GM21423 (cell line): ENCODE results near the gene ABLIM1.

ENCODE experiments used
- ATAC-seq: cut with Tn5 transposase; IDR thresholded peaks from one replicate; pipeline ENCODE4 v1.9.1; 2021; ENCODE audit warnings: mild to moderate bottlenecking, moderate library complexity; ENCODE audit not compliant: unreplicated experiment

The ABLIM1 gene

GRCh38 chr10:114551636-114551972 is 106.5 kb downstream of the ABLIM1 start:
- no peak for ATAC-seq

- no peak for ATAC-seq
Observed at GRCh38 chr10:114550756-114551635, 107.1 kb downstream of the ABLIM1 start.

- ATAC-seq, result no peak
Observed at GRCh38 chr10:114548662-114549061, 109.4 kb downstream of the ABLIM1 start.

DNA sequence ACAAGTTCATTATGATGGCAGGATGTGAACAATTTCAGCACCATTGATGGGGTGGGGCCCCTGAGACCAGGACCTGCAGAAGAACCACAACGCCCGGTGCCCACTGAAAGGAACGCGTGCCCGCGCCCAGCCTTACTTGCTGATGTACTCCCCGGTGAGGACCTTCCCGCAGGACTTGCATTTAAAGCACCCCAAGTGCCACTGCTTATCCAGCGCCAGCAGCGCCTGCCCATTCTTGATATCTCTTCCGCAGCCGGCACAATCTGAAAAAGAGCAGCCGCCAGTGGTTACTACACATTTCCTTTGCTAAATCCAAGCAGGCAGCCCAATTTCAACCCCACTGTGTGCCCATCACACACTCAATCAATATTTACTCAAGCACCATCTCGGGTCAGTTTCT is 110.6 kb downstream of the ABLIM1 start:
- ATAC-seq, result no peak

DNA sequence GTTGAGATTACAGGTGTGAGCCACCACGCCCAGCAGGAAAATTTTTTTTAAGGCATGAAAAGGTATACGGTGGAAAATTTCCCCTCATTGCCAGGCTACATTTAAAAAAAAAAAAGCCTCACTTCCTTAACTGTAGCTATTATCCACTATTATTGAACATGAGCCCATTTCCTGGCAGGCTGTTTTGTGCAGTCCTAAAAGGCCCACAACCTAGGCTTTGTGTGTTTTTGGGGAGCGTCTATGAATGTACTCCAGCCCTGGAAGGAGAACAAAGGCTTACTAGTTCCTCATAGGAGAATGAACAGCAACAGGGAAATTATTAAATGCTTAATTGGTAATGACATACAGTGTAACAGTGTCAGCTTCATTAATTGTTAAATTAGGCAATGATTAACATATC is 111.0 kb downstream of the ABLIM1 start:
- no peak for ATAC-seq

DNA sequence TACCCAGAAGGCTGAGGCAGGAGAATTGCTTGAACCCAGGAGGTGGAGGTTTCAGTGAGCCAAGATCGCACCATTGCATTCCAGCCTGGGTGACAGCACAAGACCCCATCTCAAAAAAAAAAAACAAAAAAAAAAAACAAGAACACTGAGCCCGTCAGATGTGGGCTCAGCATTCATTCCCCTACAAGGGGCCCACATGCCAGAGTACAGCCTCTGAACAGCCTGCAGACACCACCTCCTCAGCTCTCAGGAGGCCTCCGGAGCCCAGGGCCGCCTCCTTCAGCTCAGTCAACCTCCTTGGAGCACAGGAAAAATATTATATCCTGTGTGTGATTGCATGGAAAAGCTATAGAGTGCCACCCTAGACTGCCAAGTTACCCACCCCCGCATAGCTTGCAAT is 112.3 kb downstream of the ABLIM1 start:
- ATAC-seq, result no peak

DNA sequence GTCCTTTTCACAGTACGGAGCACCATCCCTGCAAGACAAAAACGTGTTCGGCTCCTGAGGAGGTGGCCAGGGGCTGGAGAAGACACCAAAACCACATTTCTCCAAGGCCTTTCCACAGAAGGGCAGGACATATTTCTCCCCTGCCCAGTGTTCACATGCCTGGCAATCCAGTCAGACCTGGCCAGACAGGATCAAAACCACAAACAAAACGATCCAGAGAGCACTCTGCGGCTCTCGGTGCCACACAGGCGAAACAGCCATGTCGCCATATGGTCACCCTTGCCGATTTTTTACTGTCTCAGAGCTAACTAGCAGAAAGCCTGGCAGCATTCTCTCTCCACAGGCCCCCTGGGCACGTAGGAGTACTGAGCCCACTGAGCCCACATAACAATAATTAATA is 113.0 kb downstream of the ABLIM1 start:
- ATAC-seq, result no peak

- peak; percentile 98 for ATAC-seq
Observed at GRCh38 chr10:114544045-114544659, 113.9 kb downstream of the ABLIM1 start.

- ATAC-seq, result no peak
Observed at GRCh38 chr10:114543456-114543855, 114.6 kb downstream of the ABLIM1 start.

DNA sequence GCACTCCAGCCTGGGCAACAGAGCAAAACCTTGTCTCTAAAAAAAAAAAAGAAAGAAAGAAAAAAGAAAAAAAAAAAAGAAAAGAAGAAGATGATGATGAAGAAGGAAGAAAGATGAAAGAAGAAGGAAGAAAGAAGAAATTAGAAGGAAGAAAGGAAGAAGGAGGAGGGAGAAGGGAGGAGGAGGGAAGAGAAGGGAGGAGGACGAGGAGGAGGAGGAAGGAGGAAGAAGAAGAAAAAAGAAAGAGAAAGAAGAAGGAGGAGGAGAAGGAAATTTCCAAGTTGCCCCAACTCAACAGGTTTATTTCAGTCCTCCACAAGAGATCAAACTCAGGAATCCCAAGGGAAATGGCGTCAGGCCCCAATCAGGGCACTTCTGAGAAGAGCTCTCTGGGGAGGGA is 115.7 kb downstream of the ABLIM1 start:
- ATAC-seq, result no peak

- no peak for ATAC-seq
Observed at GRCh38 chr10:114541797-114542160, 116.3 kb downstream of the ABLIM1 start.

- no peak for ATAC-seq
Observed at GRCh38 chr10:114541081-114541796, 116.8 kb downstream of the ABLIM1 start.

DNA sequence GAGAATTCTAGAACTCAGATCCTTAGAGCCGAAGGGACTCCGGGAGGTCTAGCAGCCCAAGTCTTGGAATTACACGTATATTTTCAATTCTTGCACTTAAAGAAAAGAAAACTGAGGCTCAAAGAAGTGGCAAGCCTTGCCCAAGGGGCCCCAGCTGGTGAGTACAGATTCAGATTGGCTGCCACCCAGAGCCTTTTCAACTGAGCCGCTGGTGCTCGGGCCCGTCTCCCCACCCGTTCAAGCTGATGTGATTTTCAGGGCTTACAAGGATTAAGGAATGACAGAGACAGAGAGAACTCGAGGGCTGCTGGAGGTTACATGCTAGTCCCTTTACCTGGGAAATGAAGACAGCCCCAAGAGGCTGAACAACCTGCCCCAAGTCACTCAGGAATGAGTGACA is 117.8 kb downstream of the ABLIM1 start:
- ATAC-seq, result no peak

DNA sequence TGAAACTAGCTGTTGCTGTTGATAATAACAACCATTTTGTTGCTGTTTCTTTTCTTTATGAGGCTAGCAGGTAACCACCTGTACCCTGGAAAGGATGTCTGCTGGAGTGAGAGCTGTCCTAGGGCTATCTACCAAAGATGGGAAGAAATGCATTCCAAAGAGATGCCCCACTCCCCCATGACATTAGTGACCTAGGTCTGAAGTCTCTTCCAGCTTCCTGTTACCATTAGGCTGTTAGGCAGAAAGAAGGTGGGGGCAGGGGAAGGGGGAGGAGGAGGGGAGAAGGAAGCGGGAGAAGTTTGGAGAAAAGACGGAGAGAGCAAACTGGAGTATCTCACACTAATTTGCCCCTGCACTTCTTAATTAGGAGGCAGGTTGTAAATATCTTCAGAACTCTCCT is 118.5 kb downstream of the ABLIM1 start:
- ATAC-seq, result no peak

GRCh38 chr10:114538181-114538906 is 119.7 kb downstream of the ABLIM1 start:
- ATAC-seq, result no peak

- no peak for ATAC-seq
Observed at GRCh38 chr10:114537736-114538135, 120.3 kb downstream of the ABLIM1 start.

DNA sequence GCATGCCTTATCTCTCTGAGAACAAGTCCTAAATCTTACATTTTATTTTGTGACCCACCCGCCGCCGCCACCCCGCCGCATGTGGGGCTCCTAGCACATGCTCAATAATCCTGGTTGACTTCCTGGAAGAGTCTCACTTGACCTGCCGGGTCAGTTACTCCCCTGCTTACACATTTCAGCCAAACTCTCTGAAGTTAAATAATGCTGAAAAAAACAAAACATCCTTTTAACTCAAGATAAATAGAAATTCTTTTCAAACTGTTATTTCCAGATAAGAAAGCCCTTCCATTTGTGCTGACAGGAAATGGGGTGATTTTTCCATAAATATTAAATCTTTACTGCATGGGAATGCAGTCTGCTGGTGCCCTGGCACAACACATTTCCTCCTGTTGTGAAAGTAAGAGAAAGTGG is 123.5 kb downstream of the ABLIM1 start:
- ATAC-seq, result no peak

- ATAC-seq, result no peak
Observed at GRCh38 chr10:114532226-114532625, 125.8 kb downstream of the ABLIM1 start.

- ATAC-seq, result peak; percentile 97
Observed at GRCh38 chr10:114526504-114527238, 131.4 kb downstream of the ABLIM1 start.

GRCh38 chr10:114526126-114526503 is 132.0 kb downstream of the ABLIM1 start:
- peak; percentile 42 for ATAC-seq
